IPS-18c (cell line): ENCODE data around the gene JAZF1.
"Not testable (repeated sequence)": the region's sequence is repeated elsewhere in the genome, so short reads cannot be mapped to it uniquely, and the experiment has no call there.

Experiments
- H3K4me3 ChIP-seq: 2 replicates; pipeline ENCODE4 v1.7.0; 2013; ENCODE audit warnings: low read depth, mild to moderate bottlenecking, low read length, moderate library complexity; ENCODE audit not compliant: insufficient read depth
- H3K9me3 ChIP-seq: one replicate; pipeline ENCODE4 v1.6.1; 2013; ENCODE audit warnings: mild to moderate bottlenecking, low read length, moderate library complexity; ENCODE audit not compliant: control insufficient read depth, insufficient read depth

The JAZF1 gene

DNA sequence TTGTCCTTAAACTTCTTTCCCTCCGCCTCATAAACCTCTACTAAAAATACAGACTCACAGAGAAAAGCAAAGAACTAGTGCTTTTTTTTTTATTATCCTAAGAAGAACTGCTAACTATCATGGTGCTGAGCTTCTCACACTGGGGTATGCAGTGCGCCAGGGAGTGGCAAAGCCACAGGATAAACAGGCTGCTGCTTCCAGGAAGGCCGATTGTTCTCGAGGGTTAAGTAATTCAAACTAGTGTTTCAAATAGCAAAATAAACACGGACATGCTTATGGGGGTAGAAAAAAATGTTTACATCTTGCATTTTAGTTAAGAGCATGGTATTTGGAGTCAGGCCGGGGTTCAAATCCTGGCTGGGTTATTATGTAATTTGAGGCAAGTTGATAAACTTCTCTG lies 283.6 kb downstream of the JAZF1 start:
- no peak overlapping the region for H3K4me3 ChIP-seq
- no peaks in the 10 kb centered on the region for H3K9me3 ChIP-seq

DNA sequence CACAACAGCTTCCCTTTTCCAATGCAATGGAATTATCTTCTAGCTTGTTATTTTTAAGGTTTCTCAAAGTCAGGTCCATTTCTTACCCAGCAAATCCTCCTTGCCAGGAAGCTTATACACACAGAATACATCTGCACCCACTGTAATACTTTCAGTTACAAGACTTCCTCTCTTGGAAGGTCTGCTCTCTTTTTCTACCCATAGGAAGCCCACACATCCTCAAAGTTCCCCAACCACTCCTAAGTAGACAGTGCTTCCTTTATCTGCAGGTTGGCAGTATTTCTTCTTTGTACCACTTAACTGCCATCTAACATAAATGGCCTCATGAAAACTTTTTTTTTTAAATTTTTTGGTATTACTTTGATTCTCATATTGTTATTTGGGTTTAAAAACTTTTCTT lies 285.0 kb downstream of the JAZF1 start:
- no peaks in the 10 kb centered on the region for H3K9me3 ChIP-seq
- H3K4me3 ChIP-seq, result no peak overlapping the region

DNA sequence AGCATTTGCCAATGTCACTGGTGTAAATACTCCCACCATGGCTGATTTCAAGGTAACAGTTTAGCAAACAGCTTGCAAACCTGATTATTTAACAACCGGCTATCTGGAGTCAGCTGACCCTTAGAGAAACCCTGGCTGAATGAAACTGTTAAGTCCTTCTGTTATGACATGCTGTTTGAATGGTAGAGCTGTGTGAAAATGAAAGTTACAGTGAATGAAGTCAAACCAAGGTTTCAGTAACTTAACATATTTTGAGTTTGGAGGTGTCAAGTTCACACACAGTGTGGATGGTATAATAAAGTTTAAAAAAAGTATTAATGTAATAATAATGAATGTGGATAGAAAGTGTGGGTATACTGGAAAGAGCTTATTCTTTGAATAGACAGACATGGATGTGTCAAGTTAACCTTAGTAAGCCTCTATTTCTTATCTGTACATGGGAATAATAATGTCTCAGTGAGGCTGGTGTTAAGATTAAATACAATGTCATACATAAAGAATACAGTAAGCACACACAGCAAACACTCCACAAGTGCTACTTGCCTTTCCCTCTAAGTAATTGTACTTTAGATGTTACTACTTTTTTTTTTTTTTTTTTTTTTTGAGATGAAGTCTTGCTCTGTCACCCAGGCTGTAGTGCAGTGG lies 290.3 kb downstream of the JAZF1 start:
- Histone ChIP-seq H3K9me3 (no peaks in the 10 kb centered on the region), H3K4me3 (no peak overlapping the region)

DNA sequence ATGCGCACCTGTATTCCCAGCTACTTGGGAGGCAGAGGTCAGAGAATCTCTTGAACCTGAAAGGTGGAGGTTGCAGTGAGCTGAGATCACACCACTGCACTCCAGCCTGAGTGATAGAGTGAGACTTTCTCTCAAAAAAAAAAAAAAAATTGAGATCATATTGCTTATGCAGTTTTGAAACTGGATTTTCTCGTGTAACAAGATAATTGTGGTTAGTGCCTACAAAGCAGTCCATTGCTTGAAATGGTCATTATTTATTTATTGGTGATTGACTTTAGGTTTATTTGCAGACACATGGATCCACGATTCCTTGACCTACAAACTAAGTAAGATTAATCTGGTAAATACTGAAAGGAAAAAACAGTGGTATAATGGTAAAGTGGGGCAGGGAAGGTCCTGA lies 290.8 kb downstream of the JAZF1 start:
- H3K4me3 ChIP-seq, result no peak overlapping the region

DNA sequence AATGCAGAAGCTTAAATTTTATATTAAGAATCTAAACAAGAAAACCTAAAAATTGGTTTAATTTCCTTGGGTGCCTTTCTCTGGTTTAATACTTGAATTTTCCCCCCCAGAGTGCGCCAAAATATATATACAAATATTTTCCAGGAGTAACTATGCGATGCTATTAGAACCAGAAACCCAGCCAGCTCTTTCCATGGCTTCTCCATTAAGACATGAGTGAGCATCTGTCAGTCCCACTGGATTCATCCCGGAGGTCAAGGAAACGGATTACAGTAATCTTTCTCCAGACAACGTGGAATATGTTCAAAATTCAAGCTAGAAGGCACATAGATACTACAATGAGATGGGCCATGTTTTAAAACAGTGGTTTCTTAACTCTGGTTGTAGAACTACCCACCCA lies 291.9 kb downstream of the JAZF1 start:
- Histone ChIP-seq H3K4me3 (no peak overlapping the region), H3K9me3 (no peaks in the 10 kb centered on the region)

More for the DNA sequence above, 290.8 kb downstream of the JAZF1 start:
- H3K9me3 ChIP-seq, result no peaks in the 10 kb centered on the region

DNA sequence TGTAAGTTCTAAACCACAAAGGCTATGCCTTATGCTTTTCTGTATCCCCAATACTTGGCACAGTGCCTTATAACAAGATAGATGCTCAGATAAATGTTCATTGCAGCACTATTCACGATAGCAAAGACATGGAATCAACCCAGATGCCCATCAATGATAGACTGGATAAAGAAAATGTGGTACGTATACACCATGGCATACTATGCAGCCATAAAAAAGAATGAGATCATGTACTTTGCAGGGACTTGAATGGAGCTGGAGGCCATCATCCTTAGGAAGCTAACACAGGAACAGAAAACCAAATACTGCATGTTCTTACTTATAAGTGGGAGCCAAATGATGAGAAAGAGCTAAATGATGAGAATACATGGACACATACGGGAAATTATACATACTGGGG lies 293.9 kb downstream of the JAZF1 start:
- H3K9me3 ChIP-seq, H3K4me3 ChIP-seq: not testable (repeated sequence)

DNA sequence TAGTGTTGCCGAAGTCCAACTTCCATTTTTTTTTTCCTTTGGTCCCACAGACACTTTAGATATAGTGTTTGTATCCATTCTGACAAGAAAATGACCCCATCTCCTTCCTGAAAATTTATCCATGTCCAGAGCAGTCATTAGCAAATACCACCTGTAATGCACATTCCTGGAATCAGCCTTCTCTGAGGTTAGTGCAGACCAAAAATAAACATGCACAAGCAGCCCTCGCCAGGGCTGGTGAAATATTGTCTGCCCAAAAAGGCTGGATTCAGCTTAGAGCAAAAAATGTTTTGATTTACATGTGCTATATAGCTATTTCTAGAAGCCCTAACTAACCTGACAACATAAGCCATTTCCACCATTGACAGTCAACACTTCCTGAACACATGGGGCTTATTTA lies 294.9 kb downstream of the JAZF1 start:
- Histone ChIP-seq H3K9me3 (no peaks in the 10 kb centered on the region), H3K4me3 (no peak overlapping the region)

DNA sequence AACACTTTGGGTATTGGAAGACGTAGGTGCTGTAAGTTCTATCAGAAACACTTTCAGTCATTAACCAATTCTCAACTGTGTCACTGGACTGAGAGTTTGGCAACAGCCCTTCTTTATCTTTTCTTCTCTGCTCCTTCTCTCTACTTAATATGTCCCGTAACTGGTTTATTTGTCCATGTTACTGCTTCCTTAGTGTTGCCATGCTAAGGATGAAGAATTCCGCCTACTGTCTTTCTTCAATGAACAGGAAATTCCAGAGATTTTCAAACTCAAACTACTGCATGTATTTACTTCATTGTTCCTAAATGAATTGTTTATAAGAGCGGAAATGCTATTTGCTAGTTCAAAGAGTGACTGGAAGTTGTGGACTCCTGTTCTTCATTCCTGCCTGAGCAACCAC lies 296.9 kb downstream of the JAZF1 start:
- H3K4me3 ChIP-seq, result no peak overlapping the region

DNA sequence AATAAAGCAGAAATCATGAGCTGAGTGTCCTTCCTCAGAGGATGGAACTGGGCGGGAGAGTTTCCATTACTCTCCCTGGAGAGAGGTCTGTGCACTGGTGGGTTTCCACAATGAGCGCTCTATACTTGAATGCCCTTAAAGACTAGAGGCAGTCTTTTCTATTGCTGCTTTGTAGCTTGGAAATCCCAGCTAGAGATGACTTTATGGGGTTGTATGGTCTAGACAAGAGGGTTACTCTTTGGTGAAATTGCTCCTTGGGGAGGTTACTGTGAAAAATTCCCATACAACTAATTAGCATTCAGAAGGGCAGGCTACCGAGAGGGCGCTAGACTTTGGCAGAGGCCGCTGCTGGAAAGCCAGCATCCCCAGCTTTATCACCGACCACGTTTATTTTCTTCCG lies 303.8 kb downstream of the JAZF1 start:
- Histone ChIP-seq H3K9me3 (no peaks in the 10 kb centered on the region), H3K4me3 (no peak overlapping the region)

More for the DNA sequence above, 296.9 kb downstream of the JAZF1 start:
- no peaks in the 10 kb centered on the region for H3K9me3 ChIP-seq

DNA sequence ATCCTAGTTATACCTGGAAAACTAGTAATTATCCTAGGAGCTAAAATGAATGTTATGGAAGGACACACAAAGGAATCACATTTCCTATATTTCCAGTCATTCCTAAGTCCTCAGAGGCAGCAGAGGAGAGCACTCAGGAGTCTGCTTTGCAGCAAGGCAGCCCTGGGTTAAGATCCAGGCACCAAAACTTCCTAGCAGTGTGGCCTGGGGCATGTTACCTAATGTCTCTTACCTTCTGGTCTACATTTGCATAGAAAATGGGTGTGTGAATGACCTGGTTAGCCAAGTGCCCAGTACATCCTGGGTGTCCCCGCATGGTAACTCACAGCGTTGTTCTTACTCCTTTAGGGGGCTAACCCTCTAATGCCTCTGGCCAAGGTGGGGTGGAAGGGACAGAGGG lies 304.8 kb downstream of the JAZF1 start:
- Histone ChIP-seq H3K4me3 (no peak overlapping the region), H3K9me3 (no peaks in the 10 kb centered on the region)

DNA sequence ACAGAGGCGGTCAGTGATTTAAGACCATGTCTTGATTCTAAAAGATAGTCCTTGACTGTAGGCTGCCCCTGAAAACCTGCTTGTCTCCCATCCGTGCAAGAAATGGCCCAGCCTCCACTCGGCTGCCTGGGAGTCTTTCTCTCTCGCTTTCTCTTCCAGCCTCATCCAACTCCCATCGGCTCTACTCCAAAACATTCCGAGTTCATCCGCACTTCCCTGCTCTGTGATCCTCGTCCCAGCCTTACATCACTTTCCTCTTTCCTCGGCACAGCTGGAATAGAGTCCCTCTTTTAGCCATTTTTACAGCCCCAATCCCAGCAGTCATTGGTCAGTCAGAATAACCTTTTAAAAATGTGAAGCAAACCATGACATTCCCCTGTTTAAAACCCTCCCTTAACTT lies 305.5 kb downstream of the JAZF1 start:
- Histone ChIP-seq H3K4me3 (no peak overlapping the region), H3K9me3 (no peaks in the 10 kb centered on the region)

DNA sequence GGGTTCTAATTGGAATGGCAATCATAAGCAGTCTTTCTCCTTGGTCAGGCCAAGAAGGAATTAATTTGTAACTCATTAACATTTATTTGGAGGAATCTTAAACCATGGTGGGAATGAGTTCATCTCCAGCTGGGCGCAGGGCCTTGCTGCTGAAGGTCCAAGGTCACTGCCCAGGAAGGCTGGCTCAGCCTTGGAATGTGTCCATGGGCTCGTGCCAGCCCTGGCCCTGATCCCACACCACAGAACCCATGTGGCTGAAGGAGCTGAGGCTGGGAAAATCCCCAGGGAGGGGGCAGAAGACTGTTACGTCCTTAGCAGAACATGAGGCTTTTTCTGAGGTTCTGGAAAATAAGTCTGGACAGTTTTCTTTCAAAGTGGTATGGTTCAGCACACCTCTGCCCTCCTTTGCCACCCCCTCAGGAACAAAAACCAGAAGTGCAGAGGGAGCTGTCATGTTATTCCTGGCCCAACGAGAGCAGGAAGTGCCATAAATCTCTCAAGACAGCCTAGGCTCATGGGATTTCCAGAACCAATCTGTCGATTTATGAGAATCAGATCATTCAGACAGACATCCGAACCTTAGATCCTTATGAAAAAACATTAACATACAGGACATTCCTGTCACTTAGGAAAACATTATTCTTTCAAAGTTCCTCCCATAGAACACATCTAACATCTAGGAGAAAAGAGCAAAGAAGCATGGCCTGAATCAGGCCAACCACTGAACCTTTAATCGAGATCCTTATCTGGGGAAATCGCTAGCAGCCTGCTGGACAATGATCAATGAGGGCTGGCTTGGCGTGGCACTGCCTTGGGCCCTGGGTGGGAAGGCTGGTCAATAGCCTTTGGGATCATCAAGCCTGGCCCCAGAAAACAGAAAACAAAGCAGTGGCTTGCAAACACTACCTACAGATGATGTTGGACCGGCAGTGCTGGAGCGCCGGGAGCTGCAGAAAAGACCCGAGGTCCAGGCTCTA lies 306.3 kb downstream of the JAZF1 start:
- no peaks in the 10 kb centered on the region for H3K9me3 ChIP-seq
- no peak overlapping the region for H3K4me3 ChIP-seq

DNA sequence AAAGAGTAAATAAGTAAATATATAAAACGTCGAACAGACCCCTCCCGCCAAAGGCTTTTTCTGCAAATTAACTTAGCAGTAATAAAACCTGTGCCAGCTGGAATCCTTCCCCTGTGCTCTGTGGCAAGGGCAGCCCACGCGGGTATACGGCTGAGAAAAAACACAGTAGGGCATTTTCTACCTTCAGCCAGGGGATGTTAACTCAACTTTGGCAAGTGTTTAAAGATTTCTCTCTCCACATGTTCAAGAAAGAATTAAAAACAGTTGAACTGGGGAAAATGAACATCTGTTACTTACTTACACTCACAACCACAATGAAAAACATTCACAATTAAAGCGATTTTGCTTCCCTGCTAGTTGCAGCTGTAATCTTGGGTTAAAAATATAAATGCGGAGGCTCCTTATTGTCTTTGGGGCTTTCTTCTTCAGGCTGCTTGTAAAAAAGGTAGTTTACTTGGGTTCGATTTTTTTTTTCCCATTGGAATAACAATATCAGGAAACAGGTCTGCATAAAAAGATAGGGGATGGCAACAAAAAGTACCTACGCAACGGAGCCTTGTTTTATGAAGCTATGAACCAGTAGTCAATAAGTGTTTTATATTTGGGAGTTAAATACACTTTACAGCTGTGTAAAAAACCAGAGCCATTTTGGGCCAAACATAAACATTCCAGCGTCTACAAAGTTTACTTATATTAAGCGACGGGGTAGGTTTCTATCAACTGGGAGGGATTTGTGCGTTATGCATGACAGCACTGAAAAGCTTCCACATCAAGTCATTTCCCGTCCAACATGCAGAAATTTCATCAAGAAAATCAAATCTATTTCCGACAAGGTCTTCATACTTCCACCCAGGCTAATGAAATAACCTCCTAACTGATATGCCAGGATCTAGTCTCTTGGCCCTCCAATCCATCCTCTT lies 308.0 kb downstream of the JAZF1 start:
- no peaks in the 10 kb centered on the region for H3K9me3 ChIP-seq

DNA sequence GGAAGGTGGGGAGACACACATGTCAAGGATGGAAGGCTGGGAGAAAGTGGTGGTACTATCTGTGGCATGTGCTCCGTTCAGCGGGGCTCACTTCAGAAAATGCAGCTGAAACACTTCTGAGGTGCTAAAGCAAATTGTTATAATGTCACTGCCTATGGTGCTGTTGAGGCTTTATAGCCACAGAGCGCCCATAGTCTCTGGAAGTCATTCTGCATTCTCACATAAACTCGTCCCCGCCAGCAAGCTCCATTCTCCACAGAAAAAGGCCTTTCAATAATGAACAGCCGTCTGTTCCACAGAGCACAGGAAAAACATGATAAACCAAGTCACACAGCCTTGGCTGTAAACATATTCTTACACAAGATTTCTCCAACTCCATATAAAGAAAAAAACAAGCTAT lies 308.7 kb downstream of the JAZF1 start:
- no peak overlapping the region for H3K4me3 ChIP-seq
- H3K9me3 ChIP-seq, result peaks cover 4% of the 10 kb centered on the region

More for the DNA sequence above, 308.0 kb downstream of the JAZF1 start:
- H3K4me3 ChIP-seq, result no peak overlapping the region

DNA sequence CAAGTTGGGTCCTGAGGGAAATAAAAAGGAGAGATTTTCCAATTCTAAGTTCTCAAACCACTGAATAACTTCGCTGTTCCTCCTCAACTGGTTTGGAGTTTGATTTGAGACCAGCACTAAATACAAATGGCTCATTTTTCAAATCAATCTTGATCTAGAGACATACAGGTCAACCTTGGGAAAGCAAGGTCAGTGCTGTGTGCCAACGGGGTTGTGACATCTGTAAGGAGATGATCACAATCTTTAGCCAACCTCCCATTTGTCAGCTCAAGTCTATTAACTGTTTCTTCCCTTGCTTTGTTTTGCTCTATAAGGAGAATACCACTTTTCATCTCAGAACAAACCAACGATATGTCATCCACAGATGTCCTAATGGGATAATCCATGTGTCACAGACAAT lies 309.5 kb downstream of the JAZF1 start:
- no peak overlapping the region for H3K4me3 ChIP-seq

DNA sequence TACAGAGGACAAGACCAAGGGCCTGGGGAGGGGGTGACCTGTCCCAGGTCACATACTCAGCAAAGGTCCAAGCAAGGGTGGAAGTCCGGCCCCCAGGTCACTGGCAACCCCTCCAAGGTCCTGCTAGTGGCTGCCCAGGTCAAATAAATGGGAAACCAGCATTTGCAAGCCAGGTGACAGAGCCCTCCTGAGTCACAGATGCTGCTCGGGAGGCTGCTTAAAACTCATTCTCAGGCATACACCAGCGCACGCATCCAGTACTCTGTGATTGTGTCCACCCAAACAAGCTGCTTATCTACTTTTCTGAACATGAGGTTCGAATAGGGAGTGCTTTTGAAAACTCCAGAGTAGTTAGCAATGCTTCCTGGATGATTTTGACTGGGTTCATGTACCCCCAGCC lies 310.0 kb downstream of the JAZF1 start:
- Histone ChIP-seq H3K4me3 (no peak overlapping the region), H3K9me3 (peaks cover 4% of the 10 kb centered on the region)

More for the DNA sequence above, 309.5 kb downstream of the JAZF1 start:
- H3K9me3 ChIP-seq, result peaks cover 4% of the 10 kb centered on the region

DNA sequence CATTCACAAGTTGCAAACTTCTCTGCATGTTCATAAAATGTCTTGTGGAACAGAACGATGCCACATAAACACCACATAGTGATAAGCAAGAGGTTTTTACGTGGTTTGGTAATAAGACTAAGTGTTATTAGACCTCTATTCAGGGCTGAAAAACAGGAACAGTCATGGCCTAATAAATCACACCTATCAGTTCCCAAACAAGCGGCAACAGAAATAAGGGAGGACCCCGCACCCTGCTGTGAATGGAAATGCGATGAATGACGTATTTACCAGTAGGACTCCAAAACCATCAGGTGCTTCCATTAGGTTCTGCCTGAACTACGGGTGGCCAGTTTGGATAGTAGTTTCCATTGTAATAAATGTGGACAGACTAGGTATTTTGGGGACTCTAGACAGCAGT lies 311.5 kb downstream of the JAZF1 start:
- Histone ChIP-seq H3K4me3 (no peak overlapping the region), H3K9me3 (peaks cover 4% of the 10 kb centered on the region)
